ENCODE data around the gene C18orf54. TPM values are rescaled to one million over a fixed set of nuclear protein-coding genes. Genes with fewer than 3 reads are reported as not detected.
A peak's percentile ranks its signal among the peaks of the same experiment; 100 is the strongest.

C18orf54 gene
- total RNA-seq, 1 donor from 2014 or later = 40.1 TPM

- no peaks in the 10 kb centered on the region for H3K36me3 ChIP-seq
- H3K4me1 Mint-ChIP-seq = no peaks in the 10 kb centered on the region
- H3K4me3 ChIP-seq = no peak overlapping the region
- TF ChIP-seq EZH2 (IDR thresholded peaks at IDR 0.05) = no peak
- TF ChIP-seq EZH2phosphoT487 (IDR thresholded peaks at IDR 0.05) = no peak
- no peak for TF ChIP-seq CTCF (IDR thresholded peaks at IDR 0.05)
- H3K9me3 ChIP-seq (ENCODE audit: low read depth) = no peaks in the 10 kb centered on the region
- no peak for DNase-seq (ENCODE audit: low spot score)
- H3K79me2 ChIP-seq (ENCODE audit: low read depth) = no peaks in the 10 kb centered on the region
- H3K4me1 ChIP-seq = no peaks in the 10 kb centered on the region
- H3K27me3 Mint-ChIP-seq (ENCODE audit: insufficient read depth, low read depth) = peaks cover 3% of the 10 kb centered on the region
- no peaks in the 10 kb centered on the region for H3K36me3 Mint-ChIP-seq
- H3K4me3 Mint-ChIP-seq = no peak overlapping the region
- peak overlapping the region; percentile 20 for H2AFZ ChIP-seq (replicated peaks)
- H3K9ac ChIP-seq = no peak overlapping the region
- H3K27me3 ChIP-seq = no peaks in the 10 kb centered on the region
- no peaks in the 10 kb centered on the region for H3K9me3 Mint-ChIP-seq
- H3K4me2 ChIP-seq = no peak overlapping the region
- H4K20me1 ChIP-seq (ENCODE audit: low read depth) = no peaks in the 10 kb centered on the region
- H3K27ac Mint-ChIP-seq = no peak overlapping the region
- H3K27ac ChIP-seq = no peak overlapping the region
- no peaks in the 10 kb centered on the region for H3F3A ChIP-seq (ENCODE audit: low read depth)
These were observed 26.7 kb upstream of the C18orf54 start for GRCh38 chr18:54330768-54331548.

DNA sequence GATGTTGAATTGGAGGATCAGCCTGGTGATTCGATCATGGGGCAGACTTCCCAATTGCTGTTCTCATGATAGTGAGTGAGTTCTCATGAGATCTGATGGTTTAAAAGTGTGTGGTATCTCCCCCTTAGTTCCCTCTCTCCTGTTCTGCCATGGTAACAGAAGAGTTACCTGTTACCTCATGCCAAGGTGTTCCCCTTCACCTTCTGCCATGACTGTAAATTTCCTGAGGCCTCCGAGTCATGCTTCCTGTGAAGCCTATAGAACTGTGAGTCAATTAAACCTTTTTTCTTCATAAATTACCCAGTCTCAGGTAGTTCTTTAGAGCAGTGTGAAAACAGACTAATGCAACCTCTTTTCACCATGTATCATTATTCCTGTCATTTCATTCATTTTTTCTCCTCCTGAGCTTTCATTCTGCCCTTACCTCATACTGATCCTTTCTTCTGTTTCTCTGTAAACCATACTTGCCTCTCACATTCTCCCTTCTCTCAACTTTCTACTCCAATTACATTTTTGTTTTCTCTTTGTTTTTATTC, 22.0 kb upstream of the C18orf54 start:
- TF ChIP-seq CTCF (IDR thresholded peaks at IDR 0.05) (no peak), EZH2phosphoT487 (IDR thresholded peaks at IDR 0.05) (no peak), EZH2 (IDR thresholded peaks at IDR 0.05) (no peak)
- Mint-ChIP-seq H3K9me3 (peaks cover 4% of the 10 kb centered on the region), H3K27me3 (ENCODE audit: insufficient read depth, low read depth) (peaks cover 3% of the 10 kb centered on the region), H3K27ac (no peak overlapping the region), H3K36me3 (no peaks in the 10 kb centered on the region), H3K4me3 (no peak overlapping the region), H3K4me1 (no peaks in the 10 kb centered on the region)
- no peaks in the 10 kb centered on the region for H4K20me1 ChIP-seq (ENCODE audit: low read depth)
- H3K36me3 ChIP-seq = no peaks in the 10 kb centered on the region
- H3K27ac ChIP-seq = no peak overlapping the region
- H3K27me3 ChIP-seq = no peaks in the 10 kb centered on the region
- no peak overlapping the region for H3K9ac ChIP-seq
- DNase-seq (ENCODE audit: low spot score) = no peak
- no peaks in the 10 kb centered on the region for H3K79me2 ChIP-seq (ENCODE audit: low read depth)
- no peaks in the 10 kb centered on the region for H3K9me3 ChIP-seq (ENCODE audit: low read depth)
- H3K4me3 ChIP-seq = no peak overlapping the region
- no peak overlapping the region for H3K4me2 ChIP-seq
- H3K4me1 ChIP-seq = no peaks in the 10 kb centered on the region
- no peaks in the 10 kb centered on the region for H3F3A ChIP-seq (ENCODE audit: low read depth)
- no peak overlapping the region for H2AFZ ChIP-seq (replicated peaks)

DNA sequence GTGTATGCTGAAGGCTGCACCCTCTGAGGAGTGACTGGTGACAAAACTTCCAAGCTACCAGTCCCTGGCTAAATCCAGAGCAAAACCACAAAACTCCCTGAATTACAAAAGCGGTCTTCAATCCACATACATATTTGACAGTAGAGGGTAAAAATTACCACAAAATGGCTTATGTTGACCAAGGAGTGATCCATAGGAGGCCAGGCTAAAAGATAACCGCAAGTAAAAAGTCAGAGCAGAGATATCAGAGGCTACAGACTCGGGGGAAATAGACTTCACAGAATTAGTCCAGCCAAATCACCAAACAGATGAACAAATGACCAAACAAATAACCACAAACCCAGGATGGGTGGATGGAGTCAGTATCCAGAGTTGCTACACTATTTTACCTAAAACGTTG, 19.5 kb upstream of the C18orf54 start:
- Mint-ChIP-seq H3K27ac (no peak overlapping the region), H3K4me1 (no peaks in the 10 kb centered on the region), H3K27me3 (ENCODE audit: insufficient read depth, low read depth) (no peaks in the 10 kb centered on the region), H3K9me3 (peaks cover 19% of the 10 kb centered on the region), H3K36me3 (peaks cover 2% of the 10 kb centered on the region), H3K4me3 (no peak overlapping the region)
- Histone ChIP-seq H3F3A (ENCODE audit: low read depth) (no peaks in the 10 kb centered on the region), H2AFZ (replicated peaks) (no peak overlapping the region), H4K20me1 (ENCODE audit: low read depth) (no peaks in the 10 kb centered on the region), H3K79me2 (ENCODE audit: low read depth) (no peaks in the 10 kb centered on the region), H3K9ac (no peak overlapping the region), H3K4me2 (no peak overlapping the region), H3K9me3 (ENCODE audit: low read depth) (peaks cover 9% of the 10 kb centered on the region), H3K27me3 (no peaks in the 10 kb centered on the region), H3K27ac (no peak overlapping the region), H3K4me3 (no peak overlapping the region), H3K4me1 (no peaks in the 10 kb centered on the region), H3K36me3 (no peaks in the 10 kb centered on the region)
- no peak for DNase-seq (ENCODE audit: low spot score)
- TF ChIP-seq CTCF (IDR thresholded peaks at IDR 0.05) (no peak), EZH2phosphoT487 (IDR thresholded peaks at IDR 0.05) (no peak), EZH2 (IDR thresholded peaks at IDR 0.05) (no peak)

All from neural progenitor cell (in vitro differentiated cells).